Natural killer cell treated with Interleukin-12 subunit alpha and Interleukin-12 subunit beta and Interleukin-15 and Interleukin-18, amount 100 ng/mL, for 72 hours (primary cell): Measurements from ENCODE around the gene KCNJ11. TPM values are rescaled to one million over a fixed set of nuclear protein-coding genes. Genes with fewer than 3 reads are reported as not detected.
A peak's percentile ranks its signal among the peaks of the same experiment; 100 is the strongest.

ENCODE experiments used
- ATAC-seq, 2 donors: fragments of 150-1000 bp; cut with Tn5 transposase in 1 of 2; sonication (Bioruptor Pico), chemical (Tn5 transposase) in 1 of 2; 2 replicates each; pipeline ENCODE4 v1.10.0; 2021
- DNase-seq: peaks from one replicate; pipeline ENCODE4 v3.0.0; 2022; ENCODE audit warnings: low spot score
- H3K27ac Mint-ChIP-seq, 2 donors: 1 replicate in 1 of 2; 2 replicates in 1 of 2; pipeline ENCODE4 v1.8.0; 2022; ENCODE audit warnings: mixed read lengths in 2 of 2, mild to moderate bottlenecking in 1 of 2, moderate library complexity in 1 of 2
- H3K27me3 Mint-ChIP-seq, 2 donors: 1 replicate in 1 of 2; 2 replicates in 1 of 2; pipeline ENCODE4 v1.8.0; 2022; ENCODE audit warnings: mixed read lengths in 2 of 2
- H3K36me3 Mint-ChIP-seq: one replicate; pipeline ENCODE4 v1.8.0; 2022; ENCODE audit warnings: mixed read lengths
- H3K4me1 Mint-ChIP-seq, 2 donors: 1 replicate in 1 of 2; 2 replicates in 1 of 2; pipeline ENCODE4 v1.8.0; 2022; ENCODE audit warnings: low read depth in 2 of 2, mixed read lengths in 2 of 2, mild to moderate bottlenecking in 1 of 2
- H3K4me3 Mint-ChIP-seq: one replicate; pipeline ENCODE4 v1.8.0; 2022; ENCODE audit warnings: mixed read lengths
- H3K9me3 Mint-ChIP-seq: 2 replicates; pipeline ENCODE4 v1.8.0; 2022; ENCODE audit warnings: mixed read lengths
- total RNA-seq, 2 donors: library from RNA; stranded (reverse); gene quantifications; one replicate each; pipeline ENCODE4 v1.2.3, GENCODE V29; 2022

KCNJ11 gene
- total RNA-seq, 2 donors from 2014 or later = 0.75 TPM; not detected in 1

DNA sequence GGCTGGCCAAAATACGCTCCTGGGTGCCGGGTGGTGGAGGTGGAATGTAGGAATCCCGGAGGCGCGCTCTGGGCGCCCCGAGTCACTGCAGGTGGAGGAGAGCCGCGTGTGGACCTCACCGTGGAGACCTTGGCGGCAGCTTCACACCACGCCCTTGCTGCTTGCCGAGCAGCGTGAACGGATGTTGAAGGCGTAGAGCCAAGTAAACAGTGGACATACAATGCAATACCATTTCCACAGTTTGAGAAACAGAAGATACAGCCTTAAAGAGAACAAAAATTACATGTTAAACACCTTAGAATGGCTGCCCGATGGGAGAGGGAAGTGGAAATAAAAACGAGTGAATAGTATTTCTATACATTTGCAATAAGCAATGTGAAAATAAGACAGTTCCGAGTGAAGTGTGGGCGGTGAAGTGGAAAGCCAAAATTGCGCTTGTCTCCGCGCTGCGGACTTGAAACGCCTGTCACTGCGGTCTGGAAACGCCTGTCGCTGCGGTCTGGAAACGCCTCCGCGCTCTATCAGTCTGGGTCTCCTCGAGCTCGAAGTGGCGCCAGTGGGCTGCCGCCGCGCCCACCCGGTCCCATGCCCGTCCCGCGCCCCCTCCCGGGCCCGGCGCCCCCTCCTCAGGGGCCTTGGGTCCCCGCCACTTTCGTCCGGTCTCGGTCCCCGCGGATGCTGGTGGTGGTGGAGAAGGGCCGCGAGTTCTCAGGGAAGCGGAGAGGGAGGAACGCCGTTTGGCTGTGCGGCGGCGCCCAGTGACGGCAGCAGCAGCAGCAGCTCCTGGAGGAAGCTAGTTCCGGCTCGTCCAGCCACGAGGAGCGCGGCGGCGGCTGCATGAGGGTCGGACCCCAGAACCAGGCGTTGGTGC lies 35.3 kb downstream of the KCNJ11 start:
- H3K36me3 Mint-ChIP-seq = no peaks in the 10 kb centered on the region
- H3K27ac Mint-ChIP-seq = peak overlapping the region; percentile 63 to 83
- peaks cover 28 to 40% of the 10 kb centered on the region in 2 donors for H3K4me1 Mint-ChIP-seq
- ATAC-seq (peak; percentile 66 to 68), DNase-seq (peak; percentile 79)
- H3K9me3 Mint-ChIP-seq = no peaks in the 10 kb centered on the region
- peaks cover 0 to 3% of the 10 kb centered on the region in 2 donors for H3K27me3 Mint-ChIP-seq
- peak overlapping the region; percentile 98 for H3K4me3 Mint-ChIP-seq

DNA sequence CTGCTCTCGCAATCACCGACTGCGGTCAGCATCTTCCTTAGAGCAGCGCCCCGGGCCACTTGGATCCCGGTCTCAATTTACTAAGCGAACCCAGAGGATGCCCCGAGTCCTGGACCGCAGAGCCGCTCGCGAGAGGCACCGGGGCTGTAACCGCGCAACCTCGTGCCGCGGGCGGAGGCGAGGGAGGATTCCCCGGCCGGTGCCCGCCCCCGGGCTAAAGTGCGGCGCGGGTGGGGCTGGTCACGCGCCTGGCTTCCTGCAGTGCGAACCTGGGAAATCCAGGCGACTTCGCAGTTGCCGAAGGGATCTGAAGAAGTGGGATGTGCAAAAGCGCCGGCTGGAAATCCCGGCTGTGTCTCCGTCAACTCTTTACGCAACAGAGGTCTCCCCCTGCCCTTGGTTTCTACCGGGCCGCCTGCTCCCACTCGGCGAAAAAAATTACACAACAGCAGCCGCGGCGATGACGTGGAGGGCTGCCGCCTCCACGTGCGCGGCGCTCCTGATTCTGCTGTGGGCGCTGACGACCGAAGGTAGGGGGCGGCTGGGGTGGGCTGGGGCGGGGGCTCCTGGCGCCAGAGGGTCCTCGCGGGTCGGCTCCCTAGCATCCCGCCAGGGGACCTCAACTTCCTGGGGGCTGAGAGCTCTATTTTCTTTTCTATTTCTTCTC lies 36.8 kb downstream of the KCNJ11 start, which contains the start of gene NCR3LG1:
TSS of gene NCR3LG1 (plus strand) at position 291 of the 667 bp plus-strand sequence. CDS start at position 461, 170 bp downstream.
- Mint-ChIP-seq H3K9me3 (no peaks in the 10 kb centered on the region), H3K4me1 (peaks cover 28 to 40% of the 10 kb centered on the region in 2 donors), H3K27ac (peak within 1 kb of the TSS; percentile 63 to 83), H3K4me3 (peak within 1 kb of the TSS; percentile 98), H3K36me3 (no peaks in the 10 kb centered on the region), H3K27me3 (peaks cover 0 to 3% of the 10 kb centered on the region in 2 donors)
- peak; percentile 76 to 87 for ATAC-seq
- DNase-seq = peak; percentile 88

- peaks cover 0 to 3% of the 10 kb centered on the region in 2 donors for H3K27me3 Mint-ChIP-seq
- H3K4me3 Mint-ChIP-seq = peak overlapping the region; percentile 98
- ATAC-seq = no peak
- H3K36me3 Mint-ChIP-seq = no peaks in the 10 kb centered on the region
- DNase-seq = no peak
- peak overlapping the region; percentile 63 to 83 for H3K27ac Mint-ChIP-seq
- peaks cover 28 to 40% of the 10 kb centered on the region in 2 donors for H3K4me1 Mint-ChIP-seq
- H3K9me3 Mint-ChIP-seq = no peaks in the 10 kb centered on the region
Measured at GRCh38 chr11:17351172-17351509, 37.3 kb downstream of the KCNJ11 start.

DNA sequence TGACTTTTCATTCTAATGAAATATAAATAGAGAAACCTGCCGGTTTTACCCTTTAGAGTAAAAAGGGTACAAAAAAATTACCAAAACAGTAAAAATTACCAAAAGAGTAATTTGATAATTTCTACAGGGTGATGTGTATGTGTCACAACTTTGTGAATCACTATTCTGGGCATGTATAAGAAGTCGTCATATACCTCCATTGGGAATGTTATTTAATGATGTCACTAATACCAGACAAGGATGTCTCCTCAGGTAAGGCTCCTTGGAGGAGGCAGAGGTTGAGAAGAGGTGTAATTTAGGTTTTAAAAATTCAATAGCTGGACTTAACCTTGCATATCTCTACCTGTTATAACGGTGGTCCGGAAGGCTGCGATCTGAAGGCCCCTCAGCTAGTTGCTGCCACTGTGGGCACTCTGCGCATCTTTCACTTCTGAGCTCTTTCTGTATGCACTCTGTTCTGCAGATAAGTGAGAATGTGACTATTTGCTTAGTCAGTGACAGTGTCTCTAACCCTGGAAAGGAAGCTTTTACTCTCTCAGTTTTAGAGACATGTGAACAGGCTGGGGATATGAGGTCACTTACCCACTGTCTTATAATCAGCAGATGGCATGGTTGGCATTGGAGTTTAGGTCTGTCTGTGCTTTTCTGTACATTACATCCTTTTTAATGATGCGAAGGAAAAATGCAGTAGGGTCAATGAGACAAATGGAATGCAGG lies 37.8 kb downstream of the KCNJ11 start:
- ATAC-seq (peak in 1 of 2 donors; percentile 21), DNase-seq (no peak)
- H3K36me3 Mint-ChIP-seq = no peaks in the 10 kb centered on the region
- H3K27ac Mint-ChIP-seq = peak overlapping the region in 1 of 2 donors; percentile 83
- peaks cover 0 to 3% of the 10 kb centered on the region in 2 donors for H3K27me3 Mint-ChIP-seq
- H3K4me3 Mint-ChIP-seq = peak overlapping the region; percentile 98
- peaks cover 28 to 40% of the 10 kb centered on the region in 2 donors for H3K4me1 Mint-ChIP-seq
- no peaks in the 10 kb centered on the region for H3K9me3 Mint-ChIP-seq

DNA sequence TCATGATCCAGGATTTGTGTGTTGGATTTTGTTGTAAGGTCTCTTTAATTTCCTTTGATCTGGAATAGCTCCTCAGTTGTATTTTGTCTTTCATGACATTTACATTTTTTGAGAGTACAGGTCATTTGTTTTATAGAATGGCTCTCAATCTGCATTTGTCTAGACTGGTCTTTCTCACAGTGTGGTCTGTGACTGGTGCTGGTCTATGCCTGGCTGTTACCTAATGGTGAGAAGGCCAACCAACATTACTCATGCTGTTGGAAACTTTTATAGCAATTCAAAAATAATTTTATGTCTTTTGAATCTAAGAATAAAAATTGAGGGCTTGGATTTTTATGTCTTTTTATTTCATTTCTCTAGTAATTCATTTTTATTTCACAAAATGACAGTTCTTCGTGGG lies 40.8 kb downstream of the KCNJ11 start:
- ATAC-seq (no peak), DNase-seq (no peak)
- Mint-ChIP-seq H3K27ac (no peak overlapping the region), H3K36me3 (no peaks in the 10 kb centered on the region), H3K4me3 (no peak overlapping the region), H3K4me1 (peaks cover 17 to 18% of the 10 kb centered on the region in 2 donors), H3K9me3 (no peaks in the 10 kb centered on the region), H3K27me3 (peaks cover 0 to 3% of the 10 kb centered on the region in 2 donors)

DNA sequence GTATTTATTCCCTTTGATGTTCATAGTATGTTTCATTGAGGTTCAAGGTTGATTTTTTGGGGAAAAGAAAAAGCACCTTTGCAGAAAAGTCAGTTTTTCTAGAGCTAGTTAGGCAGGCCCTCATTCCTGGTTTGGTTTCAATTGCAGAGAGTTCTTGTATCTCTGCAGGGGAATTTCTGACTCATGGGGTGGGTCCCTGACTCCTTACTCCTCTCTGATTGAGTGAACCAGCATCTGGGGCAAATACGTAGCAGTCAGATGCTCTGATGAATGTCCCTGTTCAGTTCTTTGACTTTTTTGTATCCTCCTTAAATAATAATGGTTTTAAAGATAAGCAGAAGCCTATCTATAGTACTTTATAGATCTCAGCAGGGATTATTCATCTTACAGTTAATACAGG lies 44.6 kb downstream of the KCNJ11 start:
- no peaks in the 10 kb centered on the region for H3K9me3 Mint-ChIP-seq
- DNase-seq (no peak), ATAC-seq (no peak)
- H3K4me1 Mint-ChIP-seq = no peaks in the 10 kb centered on the region
- H3K36me3 Mint-ChIP-seq = no peaks in the 10 kb centered on the region
- no peak overlapping the region for H3K27ac Mint-ChIP-seq
- H3K27me3 Mint-ChIP-seq = no peaks in the 10 kb centered on the region
- H3K4me3 Mint-ChIP-seq = no peak overlapping the region

DNA sequence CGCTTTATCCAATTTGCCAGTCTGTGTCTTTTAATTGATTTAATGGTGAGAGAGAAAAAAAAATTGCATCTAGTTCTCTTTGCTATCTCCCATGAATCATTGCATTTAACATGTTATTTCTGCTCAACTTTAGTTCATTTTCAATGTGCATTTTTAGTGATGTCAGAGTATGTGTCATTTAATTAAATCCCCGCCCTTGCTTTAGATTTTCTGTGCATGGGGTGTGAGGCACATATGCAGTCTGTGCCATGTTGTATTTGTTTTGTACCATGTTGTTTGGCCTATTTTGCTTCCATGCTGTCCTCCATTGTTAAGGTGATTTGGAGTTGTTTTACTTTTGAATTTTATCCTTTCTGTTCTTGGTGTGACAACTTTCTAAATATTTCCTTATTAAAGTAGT lies 45.2 kb downstream of the KCNJ11 start:
- no peaks in the 10 kb centered on the region for H3K4me1 Mint-ChIP-seq
- DNase-seq (no peak), ATAC-seq (no peak)
- H3K4me3 Mint-ChIP-seq = no peak overlapping the region
- no peaks in the 10 kb centered on the region for H3K36me3 Mint-ChIP-seq
- no peaks in the 10 kb centered on the region for H3K9me3 Mint-ChIP-seq
- H3K27ac Mint-ChIP-seq = no peak overlapping the region
- no peaks in the 10 kb centered on the region for H3K27me3 Mint-ChIP-seq

Other genes starting within 250 kb of the KCNJ11 start
- gene PIK3C2A, start 180.7 kb downstream of the KCNJ11 start, total RNA-seq = 10 to 100 TPM; 25.7 to 37.3 TPM
- gene NUCB2, start 111.9 kb downstream of the KCNJ11 start, total RNA-seq = 10 to 100 TPM; 43.6 to 50.4 TPM
- gene NCR3LG1, start 36.9 kb downstream of the KCNJ11 start, total RNA-seq = 1 to 10 TPM in 1 of 2 donors, under 1 TPM in 1; 0.70 to 1.4 TPM
- gene ABCC8, start 88.2 kb upstream of the KCNJ11 start, total RNA-seq = not detected
- gene USH1C, start 155.8 kb upstream of the KCNJ11 start, total RNA-seq = not detected
- gene OTOG, start 158.6 kb upstream of the KCNJ11 start, total RNA-seq = not detected